Non-pigmented ciliary epithelial cell (primary cell): Measurements from ENCODE around the gene UNC50.

Experiments used
- DNase-seq: peaks from one replicate; pipeline ENCODE4 v3.0.0-alpha.2; 2010; ENCODE audit warnings: low read depth

Gene UNC50

GRCh38 chr2:98665677-98666076 is 57.3 kb downstream of the UNC50 start:
- no peak for DNase-seq
